Measurements from ENCODE around the gene TOR1AIP1.
"Not testable (repeated sequence)": the region's sequence is repeated elsewhere in the genome, so short reads cannot be mapped to it uniquely, and the experiment has no call there.

TOR1AIP1 gene

GRCh38 chr1:179882253-179883039, at the start of gene TOR1AIP1:
Gene TOR1AIP1, plus strand, starts transcription at chr1:179882285. Its CDS starts 218 bp downstream, at chr1:179882503.
- peak; percentile 99 for DNase-seq

GRCh38 chr1:179836686-179837445, 45.2 kb upstream of the TOR1AIP1 start:
- DNase-seq: not testable (repeated sequence)

GRCh38 chr1:179840107-179840506, 42.0 kb upstream of the TOR1AIP1 start:
- DNase-seq: no peak

- DNase-seq: no peak
Measured at GRCh38 chr1:179848233-179848632, 33.9 kb upstream of the TOR1AIP1 start.

- no peak for DNase-seq
Measured at GRCh38 chr1:179853102-179853501, 29.0 kb upstream of the TOR1AIP1 start.

GRCh38 chr1:179855831-179856230, 26.3 kb upstream of the TOR1AIP1 start:
- not testable (repeated sequence) for DNase-seq

GRCh38 chr1:179856296-179856695, 25.8 kb upstream of the TOR1AIP1 start:
- no peak for DNase-seq

- DNase-seq: no peak
Measured at GRCh38 chr1:179857009-179857408, 25.1 kb upstream of the TOR1AIP1 start.

GRCh38 chr1:179860652-179861051, 21.4 kb upstream of the TOR1AIP1 start:
- DNase-seq: no peak

- no peak for DNase-seq
Measured at GRCh38 chr1:179865377-179865776, 16.7 kb upstream of the TOR1AIP1 start.

- DNase-seq: no peak
Measured at GRCh38 chr1:179866616-179867015, 15.5 kb upstream of the TOR1AIP1 start.

GRCh38 chr1:179867493-179868330, 14.4 kb upstream of the TOR1AIP1 start:
- DNase-seq: peak; percentile 74

- no peak for DNase-seq
Measured at GRCh38 chr1:179870870-179871269, 11.2 kb upstream of the TOR1AIP1 start.

GRCh38 chr1:179871940-179872339, 10.1 kb upstream of the TOR1AIP1 start:
- DNase-seq: no peak

GRCh38 chr1:179872558-179872957, 9.5 kb upstream of the TOR1AIP1 start:
- DNase-seq: no peak

GRCh38 chr1:179873438-179873851, 8.6 kb upstream of the TOR1AIP1 start:
- DNase-seq: no peak

GRCh38 chr1:179875596-179876299, 6.3 kb upstream of the TOR1AIP1 start:
- DNase-seq: no peak

- DNase-seq: peak; percentile 6
Measured at GRCh38 chr1:179876300-179876715, 5.8 kb upstream of the TOR1AIP1 start.

GRCh38 chr1:179877586-179878265, 4.4 kb upstream of the TOR1AIP1 start, which contains the start of gene TOR1AIP2:
Gene TOR1AIP2, minus strand, starts transcription at chr1:179877803. Its CDS starts 25,138 bp downstream, at chr1:179852665.
- DNase-seq: peak; percentile 95

GRCh38 chr1:179879797-179880196, 2.3 kb upstream of the TOR1AIP1 start:
- no peak for DNase-seq

- peak; percentile 97 for DNase-seq
Measured at GRCh38 chr1:179881642-179882252, 338 bp upstream of the TOR1AIP1 start.
